DMS53 (cell line): Measurements from ENCODE around the gene ABCG2.
"Not testable (repeated sequence)": the region's sequence is repeated elsewhere in the genome, so short reads cannot be mapped to it uniquely, and the experiment has no call there.

ENCODE experiments used
- DNase-seq: peaks from one replicate; lab custom pipeline; 2025; lab: John Stamatoyannopoulos, UW

Gene ABCG2

GRCh38 chr4:88112856-88113255 is 45.6 kb downstream of the ABCG2 start:
- DNase-seq, result no peak

- DNase-seq, result no peak
These were observed 47.6 kb downstream of the ABCG2 start for GRCh38 chr4:88110826-88111225.

- no peak for DNase-seq
These were observed 49.1 kb downstream of the ABCG2 start for GRCh38 chr4:88109123-88109881.

- DNase-seq, result no peak
These were observed 49.7 kb downstream of the ABCG2 start for GRCh38 chr4:88108747-88109122.

GRCh38 chr4:88108108-88108465 is 50.4 kb downstream of the ABCG2 start:
- not testable (repeated sequence) for DNase-seq

- peak; percentile 71 for DNase-seq
These were observed 50.9 kb downstream of the ABCG2 start for GRCh38 chr4:88107406-88108107.

GRCh38 chr4:88106205-88106604 is 52.2 kb downstream of the ABCG2 start:
- DNase-seq, result no peak

GRCh38 chr4:88104902-88105610 is 53.4 kb downstream of the ABCG2 start:
- DNase-seq, result peak; percentile 5

GRCh38 chr4:88102026-88102425 is 56.4 kb downstream of the ABCG2 start:
- no peak for DNase-seq

GRCh38 chr4:88101165-88101564 is 57.3 kb downstream of the ABCG2 start:
- no peak for DNase-seq

GRCh38 chr4:88098993-88099752 is 59.3 kb downstream of the ABCG2 start:
- no peak for DNase-seq

- DNase-seq, result no peak
These were observed 60.7 kb downstream of the ABCG2 start for GRCh38 chr4:88097781-88098180.

GRCh38 chr4:88097301-88097700 is 61.1 kb downstream of the ABCG2 start:
- peak; percentile 24 for DNase-seq

GRCh38 chr4:88093874-88094273 is 64.6 kb downstream of the ABCG2 start:
- DNase-seq, result no peak

- no peak for DNase-seq
These were observed 67.1 kb downstream of the ABCG2 start for GRCh38 chr4:88091378-88091777.

GRCh38 chr4:88090898-88091297 is 67.5 kb downstream of the ABCG2 start:
- DNase-seq, result no peak

- DNase-seq, result no peak
These were observed 71.4 kb downstream of the ABCG2 start for GRCh38 chr4:88087004-88087403.

- DNase-seq, result no peak
These were observed 77.8 kb downstream of the ABCG2 start for GRCh38 chr4:88080626-88081025.

GRCh38 chr4:88078579-88078978 is 79.9 kb downstream of the ABCG2 start:
- no peak for DNase-seq

- DNase-seq, result no peak
These were observed 80.4 kb downstream of the ABCG2 start for GRCh38 chr4:88077911-88078524.

- DNase-seq, result no peak
These were observed 83.1 kb downstream of the ABCG2 start for GRCh38 chr4:88075336-88075735.

- DNase-seq, result no peak
These were observed 88.4 kb downstream of the ABCG2 start for GRCh38 chr4:88070031-88070430.
